CD4-positive, alpha-beta T cell treated with Interleukin-4 for 4 hours (primary cell): ENCODE measurements around the gene PLCG2.
"Not testable (repeated sequence)": the region's sequence is repeated elsewhere in the genome, so short reads cannot be mapped to it uniquely, and the experiment has no call there.

Experiments
- DNase-seq: peaks from one replicate; pipeline ENCODE4 v3.0.0-alpha.2; 2020

PLCG2 gene

GRCh38 chr16:81921085-81921814 lies 142.2 kb downstream of the PLCG2 start:
- no peak for DNase-seq

- no peak for DNase-seq
These were observed 142.9 kb downstream of the PLCG2 start for GRCh38 chr16:81921843-81922584.

- no peak for DNase-seq
These were observed 144.2 kb downstream of the PLCG2 start for GRCh38 chr16:81923296-81923695.

GRCh38 chr16:81925016-81925415 lies 145.9 kb downstream of the PLCG2 start:
- DNase-seq, result no peak

- no peak for DNase-seq
These were observed 146.9 kb downstream of the PLCG2 start for GRCh38 chr16:81926036-81926435.

- no peak for DNase-seq
These were observed 148.6 kb downstream of the PLCG2 start for GRCh38 chr16:81927561-81928185.

GRCh38 chr16:81928271-81928918 lies 149.3 kb downstream of the PLCG2 start:
- no peak for DNase-seq

- DNase-seq, result no peak
These were observed 149.9 kb downstream of the PLCG2 start for GRCh38 chr16:81928975-81929374.

- DNase-seq, result no peak
These were observed 150.8 kb downstream of the PLCG2 start for GRCh38 chr16:81929841-81930240.

GRCh38 chr16:81931927-81932326 lies 152.8 kb downstream of the PLCG2 start:
- DNase-seq, result no peak

- no peak for DNase-seq
These were observed 153.6 kb downstream of the PLCG2 start for GRCh38 chr16:81932668-81933067.

- no peak for DNase-seq
These were observed 154.3 kb downstream of the PLCG2 start for GRCh38 chr16:81933361-81933760.

GRCh38 chr16:81934711-81935110 lies 155.6 kb downstream of the PLCG2 start:
- not testable (repeated sequence) for DNase-seq

GRCh38 chr16:81936209-81937000 lies 157.3 kb downstream of the PLCG2 start:
- DNase-seq, result no peak

GRCh38 chr16:81937305-81938038 lies 158.4 kb downstream of the PLCG2 start:
- DNase-seq, result no peak

- DNase-seq, result no peak
These were observed 159.5 kb downstream of the PLCG2 start for GRCh38 chr16:81938326-81939163.

- no peak for DNase-seq
These were observed 160.3 kb downstream of the PLCG2 start for GRCh38 chr16:81939164-81940056.

GRCh38 chr16:81940781-81941560 lies 161.9 kb downstream of the PLCG2 start:
- no peak for DNase-seq

GRCh38 chr16:81942007-81942601 lies 163.0 kb downstream of the PLCG2 start:
- DNase-seq, result no peak
